HG03558 (cell line): ENCODE data around the gene SORCS2.

Experiments used
- ATAC-seq: cut with Tn5 transposase; IDR thresholded peaks from one replicate; pipeline ENCODE4 v1.9.1; 2021; ENCODE audit warnings: moderate number of reproducible peaks; ENCODE audit not compliant: unreplicated experiment; ENCODE audit errors: extremely low read depth

Gene SORCS2

GRCh38 chr4:7183780-7184460 is 8.4 kb upstream of the SORCS2 start:
- ATAC-seq: no peak

- no peak for ATAC-seq
Observed at GRCh38 chr4:7185487-7186030, 6.8 kb upstream of the SORCS2 start.

- no peak for ATAC-seq
Observed at GRCh38 chr4:7186031-7186430, 6.3 kb upstream of the SORCS2 start.

GRCh38 chr4:7186516-7187167 is 5.7 kb upstream of the SORCS2 start:
- ATAC-seq: no peak

GRCh38 chr4:7187168-7187535 is 5.2 kb upstream of the SORCS2 start:
- ATAC-seq: no peak

- ATAC-seq: no peak
Observed at GRCh38 chr4:7187691-7188090, 4.6 kb upstream of the SORCS2 start.

GRCh38 chr4:7189066-7189465 is 3.3 kb upstream of the SORCS2 start:
- no peak for ATAC-seq

- ATAC-seq: no peak
Observed at GRCh38 chr4:7189475-7190277, 2.7 kb upstream of the SORCS2 start.

GRCh38 chr4:7190278-7190594 is 2.1 kb upstream of the SORCS2 start:
- ATAC-seq: no peak

GRCh38 chr4:7190691-7191545 is 1.4 kb upstream of the SORCS2 start:
- ATAC-seq: no peak

- ATAC-seq: no peak
Observed at GRCh38 chr4:7191546-7192251, 639 bp upstream of the SORCS2 start.

- no peak for ATAC-seq
Observed at GRCh38 chr4:7193030-7193958, 956 bp downstream of the SORCS2 start.

- ATAC-seq: no peak
Observed at GRCh38 chr4:7194251-7195140, 2.2 kb downstream of the SORCS2 start.

GRCh38 chr4:7195141-7195515 is 2.8 kb downstream of the SORCS2 start:
- ATAC-seq: no peak

- no peak for ATAC-seq
Observed at GRCh38 chr4:7195546-7196287, 3.4 kb downstream of the SORCS2 start.

GRCh38 chr4:7196288-7196651 is 3.9 kb downstream of the SORCS2 start:
- no peak for ATAC-seq

GRCh38 chr4:7196736-7197135 is 4.4 kb downstream of the SORCS2 start:
- ATAC-seq: no peak
